HG03095 (cell line): ENCODE results near the gene HNF1A.
"Not testable (repeated sequence)": the region's sequence is repeated elsewhere in the genome, so short reads cannot be mapped to it uniquely, and the experiment has no call there.

ENCODE experiments used
- ATAC-seq: cut with Tn5 transposase; IDR thresholded peaks from one replicate; pipeline ENCODE4 v1.9.1; 2021; ENCODE audit warnings: moderate library complexity; ENCODE audit not compliant: unreplicated experiment

Gene HNF1A

GRCh38 chr12:121038861-121039668, 60.7 kb downstream of the HNF1A start, which contains the start of gene OASL:
Gene OASL, minus strand, starts transcription at chr12:121039246. Its CDS starts 275 bp downstream, at chr12:121038971.
- ATAC-seq = peak; percentile 65

GRCh38 chr12:121043067-121043466, 64.7 kb downstream of the HNF1A start:
- ATAC-seq = no peak

GRCh38 chr12:121047400-121047799, 69.1 kb downstream of the HNF1A start:
- not testable (repeated sequence) for ATAC-seq

- ATAC-seq = no peak
Measured at GRCh38 chr12:121048442-121048841, 70.1 kb downstream of the HNF1A start.

- ATAC-seq = no peak
Measured at GRCh38 chr12:121050725-121051124, 72.4 kb downstream of the HNF1A start.
